WTC11 (cell line): ENCODE data around the gene TTLL5. TPM values are rescaled to one million over a fixed set of nuclear protein-coding genes. Genes with fewer than 3 reads are reported as not detected.

Experiments used
- ATAC-seq: fragments of 200-7000 bp; cut with Tn5 transposase; 2 replicates; pipeline ENCODE4 v1.10.0; 2021; ENCODE audit warnings: mild to moderate bottlenecking, moderate library complexity
- CTCF ChIA-PET: fragments of 300-600 bp; sonication (Branson Sonifier 250); formaldehyde crosslinking; loops from one replicate; lab custom pipeline; 2021; ENCODE audit warnings: antibody characterized with exemption; lab: Charles Lee
- POLR2A ChIA-PET: fragments of 350-600 bp; sonication (Branson Sonifier 250); formaldehyde crosslinking; loops from one replicate; lab custom pipeline; 2021; ENCODE audit warnings: antibody characterized with exemption; lab: Charles Lee
- DNase-seq: peaks from one replicate; pipeline ENCODE4 v3.0.0; 2021; ENCODE audit warnings: low spot score
- H3K27ac Mint-ChIP-seq: 2 replicates; pipeline ENCODE4 v1.8.0; 2021; ENCODE audit warnings: mixed read lengths
- H3K27me3 Mint-ChIP-seq: 2 replicates; pipeline ENCODE4 v1.8.0; 2021; ENCODE audit warnings: low read depth, mild to moderate bottlenecking, moderate library complexity, mixed read lengths
- H3K36me3 Mint-ChIP-seq: 2 replicates; pipeline ENCODE4 v1.8.0; 2021; ENCODE audit warnings: mixed read lengths
- H3K4me1 Mint-ChIP-seq: 2 replicates; pipeline ENCODE4 v1.8.0; 2022; ENCODE audit warnings: mixed read lengths
- H3K4me3 Mint-ChIP-seq: 2 replicates; pipeline ENCODE4 v1.8.0; 2021; ENCODE audit warnings: mild to moderate bottlenecking, moderate library complexity, mixed read lengths
- H3K9me3 Mint-ChIP-seq: 2 replicates; pipeline ENCODE4 v1.8.0; 2021; ENCODE audit warnings: mixed read lengths
- CREM ChIP-seq: sonication (generic); formaldehyde crosslinking; IDR thresholded peaks from 2 replicates; pipeline ENCODE4 v1.8.1; 2022; ENCODE audit warnings: mild to moderate bottlenecking, missing genetic modification reagents, moderate library complexity
- FOXJ3 ChIP-seq: sonication (generic); formaldehyde crosslinking; IDR thresholded peaks from 2 replicates; pipeline ENCODE4 v1.9.0; 2021; ENCODE audit warnings: missing genetic modification reagents, mild to moderate bottlenecking, borderline replicate concordance
- IRF2 ChIP-seq: sonication (generic); formaldehyde crosslinking; IDR thresholded peaks from 2 replicates; pipeline ENCODE4 v1.8.0; 2022; ENCODE audit warnings: low read depth, missing genetic modification reagents, borderline replicate concordance
- MXD4 ChIP-seq: fragments of 250-450 bp; sonication (Bioruptor Pico); IDR thresholded peaks from 2 replicates; pipeline ENCODE4 v1.8.0; 2021; ENCODE audit warnings: mild to moderate bottlenecking, moderate library complexity, borderline replicate concordance
- MYBL2 ChIP-seq: sonication (generic); formaldehyde crosslinking; IDR thresholded peaks from 2 replicates; pipeline ENCODE4 v1.8.1; 2023; ENCODE audit warnings: mild to moderate bottlenecking, moderate library complexity, missing genetic modification reagents
- NFATC4 ChIP-seq: fragments of 250-450 bp; sonication (Bioruptor Pico); IDR thresholded peaks from 2 replicates; pipeline ENCODE4 v1.9.0; 2021; ENCODE audit warnings: mild to moderate bottlenecking
- NR3C1 ChIP-seq: sonication (generic); formaldehyde crosslinking; conservative IDR thresholded peaks from 2 replicates; pipeline ENCODE4 v1.8.1; 2023; ENCODE audit warnings: low read depth, mild to moderate bottlenecking, missing genetic modification reagents
- PRRX2 ChIP-seq: fragments of 250-450 bp; sonication (Bioruptor Pico); IDR thresholded peaks from 2 replicates; pipeline ENCODE4 v1.8.0; 2021; ENCODE audit warnings: mild to moderate bottlenecking
- RORB ChIP-seq: fragments of 250-450 bp; sonication (Bioruptor Pico); IDR thresholded peaks from 2 replicates; pipeline ENCODE4 v1.9.0; 2021; ENCODE audit warnings: mild to moderate bottlenecking
- SMAD3 ChIP-seq: sonication (generic); formaldehyde crosslinking; IDR thresholded peaks from 2 replicates; pipeline ENCODE4 v1.8.0; 2022; ENCODE audit warnings: missing genetic modification reagents, mild to moderate bottlenecking, borderline replicate concordance
- ZNF121 ChIP-seq: sonication (generic); formaldehyde crosslinking; IDR thresholded peaks from 2 replicates; pipeline ENCODE4 v1.8.0; 2023; ENCODE audit warnings: missing genetic modification reagents
- ZNF138 ChIP-seq: sonication (generic); formaldehyde crosslinking; conservative IDR thresholded peaks from 2 replicates; pipeline ENCODE4 v1.8.1; 2022; ENCODE audit warnings: mild to moderate bottlenecking, moderate library complexity, missing genetic modification reagents
- ZNF396 ChIP-seq: fragments of 250-450 bp; sonication (Bioruptor Pico); IDR thresholded peaks from 2 replicates; pipeline ENCODE4 v1.8.0; 2021; ENCODE audit warnings: mild to moderate bottlenecking, moderate library complexity, borderline replicate concordance
- total RNA-seq: library from RNA; stranded (reverse); gene quantifications from 3 replicates; pipeline ENCODE4 v1.2.3, GENCODE V29; 2021
- TF ChIP-seq, protein P1 (sequence below): sonication (generic); formaldehyde crosslinking; IDR thresholded peaks from 2 replicates; pipeline ENCODE4 v1.8.0; 2022; ENCODE audit warnings: mild to moderate bottlenecking, missing genetic modification reagents
- TF ChIP-seq, protein P2 (sequence below): sonication (generic); formaldehyde crosslinking; IDR thresholded peaks from 2 replicates; pipeline ENCODE4 v1.8.1; 2022; ENCODE audit warnings: low read depth, mild to moderate bottlenecking, moderate library complexity, missing genetic modification reagents, borderline replicate concordance
- TF ChIP-seq, protein P3 (sequence below): sonication (generic); formaldehyde crosslinking; conservative IDR thresholded peaks from 2 replicates; pipeline ENCODE4 v1.8.1; 2022; ENCODE audit warnings: mild to moderate bottlenecking, missing genetic modification reagents
- TF ChIP-seq, protein P4 (sequence below): sonication (generic); formaldehyde crosslinking; IDR thresholded peaks from 2 replicates; pipeline ENCODE4 v1.8.1; 2023; ENCODE audit warnings: mild to moderate bottlenecking, moderate library complexity, missing genetic modification reagents
- TF ChIP-seq, protein P5 (sequence below): sonication (generic); formaldehyde crosslinking; conservative IDR thresholded peaks from 2 replicates; pipeline ENCODE4 v1.8.1; 2023; ENCODE audit warnings: mild to moderate bottlenecking, low read depth, missing genetic modification reagents, moderate library complexity
- TF ChIP-seq, protein P6 (sequence below): fragments of 250-450 bp; sonication (Bioruptor Pico); conservative IDR thresholded peaks from 2 replicates; pipeline ENCODE4 v1.9.0; 2021; ENCODE audit warnings: mild to moderate bottlenecking
- TF ChIP-seq, protein P7 (sequence below): sonication (generic); formaldehyde crosslinking; IDR thresholded peaks from 2 replicates; pipeline ENCODE4 v1.8.0; 2022; ENCODE audit warnings: missing genetic modification reagents
- TF ChIP-seq, protein P8 (sequence below): sonication (generic); formaldehyde crosslinking; IDR thresholded peaks from 2 replicates; pipeline ENCODE4 v1.8.0; 2022; ENCODE audit warnings: mild to moderate bottlenecking, missing genetic modification reagents

The TTLL5 gene
- total RNA-seq, 1 experiment from 2014 or later, result 39.6 TPM

DNA sequence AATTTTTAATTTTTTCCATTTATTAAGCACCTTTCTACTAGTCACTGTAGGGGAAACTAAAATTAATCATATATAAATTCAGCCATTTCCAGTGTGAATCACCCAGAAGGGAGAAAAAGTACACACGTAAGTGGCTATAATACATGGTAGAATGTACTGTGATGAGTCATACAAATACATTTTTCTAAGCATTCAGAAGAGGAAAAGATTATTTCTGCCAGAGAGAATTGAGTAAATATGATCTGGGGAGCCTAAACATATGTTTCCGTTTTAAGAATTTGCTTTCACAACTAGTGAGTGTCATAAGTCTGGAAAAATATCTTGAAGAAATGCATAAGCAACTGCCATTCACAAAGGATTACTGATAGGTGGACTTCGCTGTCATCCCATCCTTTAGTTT is 218.0 kb downstream of the TTLL5 start (continued):
- TF ChIP-seq NR3C1 (CRISPR knock-in tag) (no peak), CREM (CRISPR knock-in tag) (no peak)
- TF ChIP-seq, protein P1, sequence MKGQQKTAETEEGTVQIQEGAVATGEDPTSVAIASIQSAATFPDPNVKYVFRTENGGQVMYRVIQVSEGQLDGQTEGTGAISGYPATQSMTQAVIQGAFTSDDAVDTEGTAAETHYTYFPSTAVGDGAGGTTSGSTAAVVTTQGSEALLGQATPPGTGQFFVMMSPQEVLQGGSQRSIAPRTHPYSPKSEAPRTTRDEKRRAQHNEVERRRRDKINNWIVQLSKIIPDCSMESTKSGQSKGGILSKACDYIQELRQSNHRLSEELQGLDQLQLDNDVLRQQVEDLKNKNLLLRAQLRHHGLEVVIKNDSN, result no peak

DNA sequence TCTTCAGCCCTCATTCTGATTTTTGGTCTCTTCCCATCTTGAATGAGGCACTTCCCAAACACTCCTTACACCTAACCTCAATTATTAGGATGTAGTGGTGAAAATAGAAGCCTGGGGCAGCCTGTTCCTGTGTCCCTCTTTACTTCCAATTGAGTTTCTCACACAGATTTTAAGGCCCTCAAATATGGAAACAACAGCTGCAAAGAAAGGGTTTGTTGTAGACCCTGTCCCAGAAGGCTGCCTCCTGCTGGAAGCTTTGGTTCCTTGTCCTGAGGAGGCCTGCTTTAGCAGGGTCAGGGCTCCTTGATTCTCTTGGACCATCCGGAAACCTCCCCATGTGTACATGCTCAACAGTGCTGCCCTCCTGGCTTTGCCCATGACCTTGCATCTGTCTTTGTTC is 219.5 kb downstream of the TTLL5 start:
- CTCF ChIA-PET, result interaction anchor here (0.7 to 3.4 kb wide), 23 partner anchors 9 to 320 kb away, joined by 3 to 15 read pairs (median 6); partner anchors contain the start of genes ERG28 and TTLL5
- peak; percentile 59 for DNase-seq
- no peak for TF ChIP-seq MYBL2 (CRISPR knock-in tag)
- no peak for TF ChIP-seq NFATC4 (CRISPR knock-in tag)
- TF ChIP-seq, protein P2, sequence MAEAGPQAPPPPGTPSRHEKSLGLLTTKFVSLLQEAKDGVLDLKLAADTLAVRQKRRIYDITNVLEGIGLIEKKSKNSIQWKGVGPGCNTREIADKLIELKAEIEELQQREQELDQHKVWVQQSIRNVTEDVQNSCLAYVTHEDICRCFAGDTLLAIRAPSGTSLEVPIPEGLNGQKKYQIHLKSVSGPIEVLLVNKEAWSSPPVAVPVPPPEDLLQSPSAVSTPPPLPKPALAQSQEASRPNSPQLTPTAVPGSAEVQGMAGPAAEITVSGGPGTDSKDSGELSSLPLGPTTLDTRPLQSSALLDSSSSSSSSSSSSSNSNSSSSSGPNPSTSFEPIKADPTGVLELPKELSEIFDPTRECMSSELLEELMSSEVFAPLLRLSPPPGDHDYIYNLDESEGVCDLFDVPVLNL (CRISPR knock-in tag), result no peak
- TF ChIP-seq SMAD3, result no peak
- no peak for TF ChIP-seq MXD4 (CRISPR knock-in tag)
- TF ChIP-seq ZNF138, result no peak
- TF ChIP-seq FOXJ3 (CRISPR knock-in tag), result no peak
- TF ChIP-seq, protein P3, sequence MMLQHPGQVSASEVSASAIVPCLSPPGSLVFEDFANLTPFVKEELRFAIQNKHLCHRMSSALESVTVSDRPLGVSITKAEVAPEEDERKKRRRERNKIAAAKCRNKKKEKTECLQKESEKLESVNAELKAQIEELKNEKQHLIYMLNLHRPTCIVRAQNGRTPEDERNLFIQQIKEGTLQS (CRISPR knock-in tag), result no peak
- no peak for TF ChIP-seq PRRX2 (CRISPR knock-in tag)
- TF ChIP-seq ZNF121, result no peak
- TF ChIP-seq ZNF396, result no peak
- TF ChIP-seq, protein P4, sequence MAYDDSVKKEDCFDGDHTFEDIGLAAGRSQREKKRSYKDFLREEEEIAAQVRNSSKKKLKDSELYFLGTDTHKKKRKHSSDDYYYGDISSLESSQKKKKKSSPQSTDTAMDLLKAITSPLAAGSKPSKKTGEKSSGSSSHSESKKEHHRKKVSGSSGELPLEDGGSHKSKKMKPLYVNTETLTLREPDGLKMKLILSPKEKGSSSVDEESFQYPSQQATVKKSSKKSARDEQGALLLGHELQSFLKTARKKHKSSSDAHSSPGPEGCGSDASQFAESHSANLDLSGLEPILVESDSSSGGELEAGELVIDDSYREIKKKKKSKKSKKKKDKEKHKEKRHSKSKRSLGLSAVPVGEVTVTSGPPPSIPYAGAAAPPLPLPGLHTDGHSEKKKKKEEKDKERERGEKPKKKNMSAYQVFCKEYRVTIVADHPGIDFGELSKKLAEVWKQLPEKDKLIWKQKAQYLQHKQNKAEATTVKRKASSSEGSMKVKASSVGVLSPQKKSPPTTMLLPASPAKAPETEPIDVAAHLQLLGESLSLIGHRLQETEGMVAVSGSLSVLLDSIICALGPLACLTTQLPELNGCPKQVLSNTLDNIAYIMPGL, result no peak
- TF ChIP-seq, protein P5, sequence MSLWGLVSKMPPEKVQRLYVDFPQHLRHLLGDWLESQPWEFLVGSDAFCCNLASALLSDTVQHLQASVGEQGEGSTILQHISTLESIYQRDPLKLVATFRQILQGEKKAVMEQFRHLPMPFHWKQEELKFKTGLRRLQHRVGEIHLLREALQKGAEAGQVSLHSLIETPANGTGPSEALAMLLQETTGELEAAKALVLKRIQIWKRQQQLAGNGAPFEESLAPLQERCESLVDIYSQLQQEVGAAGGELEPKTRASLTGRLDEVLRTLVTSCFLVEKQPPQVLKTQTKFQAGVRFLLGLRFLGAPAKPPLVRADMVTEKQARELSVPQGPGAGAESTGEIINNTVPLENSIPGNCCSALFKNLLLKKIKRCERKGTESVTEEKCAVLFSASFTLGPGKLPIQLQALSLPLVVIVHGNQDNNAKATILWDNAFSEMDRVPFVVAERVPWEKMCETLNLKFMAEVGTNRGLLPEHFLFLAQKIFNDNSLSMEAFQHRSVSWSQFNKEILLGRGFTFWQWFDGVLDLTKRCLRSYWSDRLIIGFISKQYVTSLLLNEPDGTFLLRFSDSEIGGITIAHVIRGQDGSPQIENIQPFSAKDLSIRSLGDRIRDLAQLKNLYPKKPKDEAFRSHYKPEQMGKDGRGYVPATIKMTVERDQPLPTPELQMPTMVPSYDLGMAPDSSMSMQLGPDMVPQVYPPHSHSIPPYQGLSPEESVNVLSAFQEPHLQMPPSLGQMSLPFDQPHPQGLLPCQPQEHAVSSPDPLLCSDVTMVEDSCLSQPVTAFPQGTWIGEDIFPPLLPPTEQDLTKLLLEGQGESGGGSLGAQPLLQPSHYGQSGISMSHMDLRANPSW (CRISPR knock-in tag), result no peak
- TF ChIP-seq, protein P6, sequence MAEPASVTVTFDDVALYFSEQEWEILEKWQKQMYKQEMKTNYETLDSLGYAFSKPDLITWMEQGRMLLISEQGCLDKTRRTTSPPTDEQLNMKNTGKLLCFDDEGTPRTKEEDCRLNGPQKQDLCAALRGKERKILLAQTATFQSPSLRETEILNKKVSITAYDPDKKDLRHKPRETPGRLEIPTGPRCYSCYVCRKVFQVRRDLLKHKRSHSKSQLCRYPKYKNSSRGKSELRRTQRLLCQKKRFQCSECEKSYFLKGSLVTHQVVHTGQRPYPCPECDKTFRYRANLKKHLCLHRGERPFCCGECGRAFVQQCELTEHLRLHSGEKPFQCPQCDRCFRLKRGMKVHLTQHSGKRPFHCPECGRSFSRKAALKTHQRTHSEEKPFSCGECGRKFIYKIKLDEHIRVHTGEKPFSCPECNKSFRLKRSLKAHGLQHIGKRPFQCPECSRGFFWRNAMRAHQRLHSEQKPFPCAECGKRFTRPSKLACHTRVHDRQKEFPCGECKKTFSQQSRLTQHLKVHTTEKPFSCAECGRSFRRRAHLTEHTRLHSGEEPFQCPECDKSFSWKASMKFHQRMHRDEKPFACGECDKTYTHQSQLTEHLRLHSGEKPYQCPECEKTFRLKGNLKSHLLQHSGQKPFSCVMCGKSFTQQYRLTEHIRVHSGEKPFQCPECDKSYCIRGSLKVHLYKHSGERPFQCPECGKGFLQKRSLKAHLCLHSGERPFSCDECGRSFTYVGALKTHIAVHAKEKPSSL, result no peak
- TF ChIP-seq, protein P7, sequence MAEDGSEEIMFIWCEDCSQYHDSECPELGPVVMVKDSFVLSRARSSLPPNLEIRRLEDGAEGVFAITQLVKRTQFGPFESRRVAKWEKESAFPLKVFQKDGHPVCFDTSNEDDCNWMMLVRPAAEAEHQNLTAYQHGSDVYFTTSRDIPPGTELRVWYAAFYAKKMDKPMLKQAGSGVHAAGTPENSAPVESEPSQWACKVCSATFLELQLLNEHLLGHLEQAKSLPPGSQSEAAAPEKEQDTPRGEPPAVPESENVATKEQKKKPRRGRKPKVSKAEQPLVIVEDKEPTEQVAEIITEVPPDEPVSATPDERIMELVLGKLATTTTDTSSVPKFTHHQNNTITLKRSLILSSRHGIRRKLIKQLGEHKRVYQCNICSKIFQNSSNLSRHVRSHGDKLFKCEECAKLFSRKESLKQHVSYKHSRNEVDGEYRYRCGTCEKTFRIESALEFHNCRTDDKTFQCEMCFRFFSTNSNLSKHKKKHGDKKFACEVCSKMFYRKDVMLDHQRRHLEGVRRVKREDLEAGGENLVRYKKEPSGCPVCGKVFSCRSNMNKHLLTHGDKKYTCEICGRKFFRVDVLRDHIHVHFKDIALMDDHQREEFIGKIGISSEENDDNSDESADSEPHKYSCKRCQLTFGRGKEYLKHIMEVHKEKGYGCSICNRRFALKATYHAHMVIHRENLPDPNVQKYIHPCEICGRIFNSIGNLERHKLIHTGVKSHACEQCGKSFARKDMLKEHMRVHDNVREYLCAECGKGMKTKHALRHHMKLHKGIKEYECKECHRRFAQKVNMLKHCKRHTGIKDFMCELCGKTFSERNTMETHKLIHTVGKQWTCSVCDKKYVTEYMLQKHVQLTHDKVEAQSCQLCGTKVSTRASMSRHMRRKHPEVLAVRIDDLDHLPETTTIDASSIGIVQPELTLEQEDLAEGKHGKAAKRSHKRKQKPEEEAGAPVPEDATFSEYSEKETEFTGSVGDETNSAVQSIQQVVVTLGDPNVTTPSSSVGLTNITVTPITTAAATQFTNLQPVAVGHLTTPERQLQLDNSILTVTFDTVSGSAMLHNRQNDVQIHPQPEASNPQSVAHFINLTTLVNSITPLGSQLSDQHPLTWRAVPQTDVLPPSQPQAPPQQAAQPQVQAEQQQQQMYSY, result no peak
- TF ChIP-seq IRF2 (CRISPR knock-in tag), result no peak
- TF ChIP-seq, protein P8, sequence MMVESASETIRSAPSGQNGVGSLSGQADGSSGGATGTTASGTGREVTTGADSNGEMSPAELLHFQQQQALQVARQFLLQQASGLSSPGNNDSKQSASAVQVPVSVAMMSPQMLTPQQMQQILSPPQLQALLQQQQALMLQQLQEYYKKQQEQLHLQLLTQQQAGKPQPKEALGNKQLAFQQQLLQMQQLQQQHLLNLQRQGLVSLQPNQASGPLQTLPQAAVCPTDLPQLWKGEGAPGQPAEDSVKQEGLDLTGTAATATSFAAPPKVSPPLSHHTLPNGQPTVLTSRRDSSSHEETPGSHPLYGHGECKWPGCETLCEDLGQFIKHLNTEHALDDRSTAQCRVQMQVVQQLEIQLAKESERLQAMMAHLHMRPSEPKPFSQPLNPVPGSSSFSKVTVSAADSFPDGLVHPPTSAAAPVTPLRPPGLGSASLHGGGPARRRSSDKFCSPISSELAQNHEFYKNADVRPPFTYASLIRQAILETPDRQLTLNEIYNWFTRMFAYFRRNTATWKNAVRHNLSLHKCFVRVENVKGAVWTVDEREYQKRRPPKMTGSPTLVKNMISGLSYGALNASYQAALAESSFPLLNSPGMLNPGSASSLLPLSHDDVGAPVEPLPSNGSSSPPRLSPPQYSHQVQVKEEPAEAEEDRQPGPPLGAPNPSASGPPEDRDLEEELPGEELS, result no peak
- no peak for TF ChIP-seq RORB (CRISPR knock-in tag)

More for the DNA sequence above, 219.5 kb downstream of the TTLL5 start:
- no peak overlapping the region for H3K4me3 Mint-ChIP-seq
- H3K36me3 Mint-ChIP-seq, result peaks cover 9% of the 10 kb centered on the region
- no peaks in the 10 kb centered on the region for H3K27me3 Mint-ChIP-seq
- no peaks in the 10 kb centered on the region for H3K9me3 Mint-ChIP-seq
- no peak overlapping the region for H3K27ac Mint-ChIP-seq
- peak; percentile 83 for ATAC-seq
- H3K4me1 Mint-ChIP-seq, result peaks cover 18% of the 10 kb centered on the region
- POLR2A ChIA-PET, result interaction anchor here (0.6 kb wide), 2 partner anchors 24 to 518 kb away, joined by 3 to 4 read pairs; no protein-coding TSS in a partner anchor
